CD14-positive monocyte (primary cell): ENCODE measurements around the gene EOMES. TPM values are rescaled to one million over a fixed set of nuclear protein-coding genes. Genes with fewer than 3 reads are reported as not detected.

ENCODE experiments used
- DNase-seq, 3 donors: peaks; one replicate each; pipeline ENCODE4 v3.0.0-alpha.2; 2011 to 2022
- H2AFZ ChIP-seq: 2 replicates; pipeline ENCODE4 v1.6.0; 2012; ENCODE audit warnings: mild to moderate bottlenecking, low read depth, low read length, inconsistent platforms; ENCODE audit not compliant: insufficient read depth, poor library complexity, severe bottlenecking
- H3K27ac ChIP-seq, 2 donors: 1 replicate in 1 of 2; 2 replicates in 1 of 2; pipeline ENCODE4 v1.5.1; 2012 to 2013; ENCODE audit warnings: low read length in 2 of 2, control low read depth in 1 of 2, inconsistent platforms in 1 of 2, low read depth in 1 of 2, mild to moderate bottlenecking in 1 of 2
- H3K27me3 ChIP-seq, 2 donors: one replicate each; pipeline versions ENCODE4 v1.6.0 to v1.6.1; 2011 to 2013; ENCODE audit warnings: low read length in 2 of 2; ENCODE audit not compliant: control insufficient read depth in 2 of 2, insufficient read depth in 2 of 2
- H3K36me3 ChIP-seq, 2 donors: replicated peaks in 1 of 2; 1 replicate in 1 of 2; 2 replicates in 1 of 2; pipeline versions ENCODE4 v1.5.1 to v1.6.1; 2012 to 2013; ENCODE audit warnings: low read length in 2 of 2, control low read depth in 1 of 2, inconsistent platforms in 1 of 2, mild to moderate bottlenecking in 1 of 2; ENCODE audit not compliant: insufficient read depth in 2 of 2, control insufficient read depth in 1 of 2
- H3K4me1 ChIP-seq, 2 donors: 1 replicate in 1 of 2; 2 replicates in 1 of 2; pipeline versions ENCODE4 v1.5.1 to v1.6.1; 2012 to 2013; ENCODE audit warnings: low read length in 2 of 2, control low read depth in 1 of 2, inconsistent platforms in 1 of 2, mild to moderate bottlenecking in 1 of 2, moderate library complexity in 1 of 2; ENCODE audit not compliant: insufficient read depth in 2 of 2, control insufficient read depth in 1 of 2
- H3K4me2 ChIP-seq: replicated peaks from 2 replicates; pipeline ENCODE3; 2012; ENCODE audit warnings: low read length, moderate library complexity, mild to moderate bottlenecking; ENCODE audit not compliant: poor library complexity, severe bottlenecking; ENCODE audit errors: extremely low read depth
- H3K4me3 ChIP-seq, 3 experiments: fragments of 200-600 bp in 1 of 3; sonication (generic) in 1 of 3; replicated peaks in 1 of 3; 1 replicate in 2 of 3; 2 replicates in 1 of 3; pipeline ENCODE4 v1.5.1; 2011 to 2013; ENCODE audit warnings: low read length in 3 of 3, mild to moderate bottlenecking in 3 of 3, control low read depth in 2 of 3, low read depth in 2 of 3, inconsistent platforms in 1 of 3, moderate library complexity in 1 of 3
- H3K79me2 ChIP-seq: 2 replicates; pipeline ENCODE4 v1.6.0; 2012; ENCODE audit warnings: mild to moderate bottlenecking, control low read depth, inconsistent platforms, low read length, moderate library complexity; ENCODE audit not compliant: insufficient read depth
- H3K9ac ChIP-seq: 2 replicates; pipeline ENCODE4 v1.6.0; 2017; ENCODE audit warnings: low read length, mild to moderate bottlenecking; ENCODE audit not compliant: insufficient read depth, poor library complexity, severe bottlenecking
- H3K9me3 ChIP-seq, 2 donors: replicated peaks in 1 of 2; 1 replicate in 1 of 2; 2 replicates in 1 of 2; pipeline versions ENCODE4 v1.5.1 to v1.6.1; 2012 to 2013; ENCODE audit warnings: low read length in 2 of 2, control low read depth in 1 of 2; ENCODE audit not compliant: control insufficient read depth in 1 of 2, insufficient read depth in 1 of 2
- H4K20me1 ChIP-seq: 2 replicates; pipeline ENCODE4 v1.6.0; 2012; ENCODE audit warnings: mild to moderate bottlenecking, low read length, control low read depth, moderate library complexity; ENCODE audit not compliant: insufficient read depth
- H3K27ac Mint-ChIP-seq, 7 donors: one replicate each; pipeline ENCODE4 v1.8.0; 2020; ENCODE audit warnings: mild to moderate bottlenecking in 7 of 7, mixed read lengths in 7 of 7, moderate library complexity in 6 of 7, inconsistent platforms in 2 of 7
- H3K27me3 Mint-ChIP-seq, 3 donors: one replicate each; pipeline ENCODE4 v1.8.0; 2021 to 2022; ENCODE audit warnings: low read depth in 3 of 3, mild to moderate bottlenecking in 3 of 3, mixed read lengths in 3 of 3, moderate library complexity in 3 of 3, inconsistent platforms in 1 of 3
- H3K36me3 Mint-ChIP-seq, 2 donors: one replicate each; pipeline ENCODE4 v1.8.0; 2020; ENCODE audit warnings: mixed read lengths in 2 of 2, inconsistent platforms in 1 of 2, mild to moderate bottlenecking in 1 of 2
- H3K4me1 Mint-ChIP-seq: one replicate; pipeline ENCODE4 v1.8.0; 2020; ENCODE audit warnings: mild to moderate bottlenecking, mixed read lengths
- H3K4me3 Mint-ChIP-seq, 2 donors: one replicate each; pipeline ENCODE4 v1.8.0; 2020; ENCODE audit warnings: mild to moderate bottlenecking in 2 of 2, mixed read lengths in 2 of 2, moderate library complexity in 1 of 2
- H3K9me3 Mint-ChIP-seq, 7 donors: one replicate each; pipeline ENCODE4 v1.8.0; 2020 to 2022; ENCODE audit warnings: mixed read lengths in 7 of 7, mild to moderate bottlenecking in 6 of 7, moderate library complexity in 6 of 7, inconsistent platforms in 2 of 7
- WGBS: methylation state at CpG from one replicate; pipeline ENCODE4 v1.1.5; 2013; ENCODE audit warnings: missing lambda C conversion rate; ENCODE audit not compliant: insufficient coverage; 5-methylcytosine and 5-hydroxymethylcytosine counted together
- intact Hi-C, 2 donors: fragments of 100-400 bp; cut with micrococcal nuclease; formaldehyde crosslinking; loops; one replicate each; pipeline versions ENCODE4 v1.15.0 to v1.15.1; 2023
- polyA plus RNA-seq, 3 donors: library from polyadenylated mRNA; depleted of rRNA in 1 of 3; unstranded in 2 of 3; stranded (reverse) in 1 of 3; fragments of 300-500 nt in 2 of 3; fragments of >200 nt in 1 of 3; fragmentation: Illumina TruSeq in 2 of 3; gene quantifications; 1 replicate in 2 of 3; 2 replicates in 1 of 3; pipeline ENCODE4 v1.2.3, GENCODE V29; 2012 to 2021
- TF ChIP-seq, protein P1 (sequence below): fragments of 200-600 bp; IDR thresholded peaks from one replicate; pipeline ENCODE4 v1.8.0; 2022; ENCODE audit warnings: antibody characterized with exemption, mild to moderate bottlenecking

EOMES gene
- polyA plus RNA-seq, 3 donors = 0.09 to 0.21 TPM; not detected in 1

DNA sequence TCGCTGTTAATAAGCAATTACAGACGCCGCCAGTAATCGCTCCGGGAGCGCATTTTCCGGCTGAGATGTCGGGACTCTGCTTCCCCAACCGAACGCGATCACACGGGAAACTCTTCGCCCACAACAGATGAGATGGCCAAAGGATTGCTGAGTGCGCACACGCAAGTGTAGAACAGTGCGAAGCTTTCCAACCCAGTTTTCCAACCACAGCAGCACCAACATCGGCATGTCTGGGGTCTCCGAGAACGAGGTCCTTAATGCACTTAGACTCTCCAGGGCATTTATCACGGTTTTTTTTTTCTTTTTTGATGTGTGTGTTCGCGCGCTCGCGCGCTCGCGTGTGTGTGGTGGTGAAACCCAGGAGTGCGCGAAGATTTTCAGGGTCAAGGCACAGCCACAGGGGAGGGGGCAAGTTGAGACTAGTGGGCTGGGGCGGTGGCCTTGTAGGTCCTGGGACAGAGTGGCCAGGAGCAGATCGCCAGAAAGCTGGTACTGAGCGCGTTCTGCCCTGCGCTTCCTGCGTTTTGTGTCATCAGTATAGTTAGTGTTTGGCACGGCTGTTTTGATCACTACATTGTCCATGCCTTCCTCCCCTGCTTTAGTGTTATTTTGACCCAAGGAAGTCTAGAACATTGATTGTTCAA lies 1.8 kb upstream of the EOMES start:
- Histone ChIP-seq H3K9me3 (peaks cover 0 to 44% of the 10 kb centered on the region in 2 donors), H3K27me3 (peaks cover 87 to 96% of the 10 kb centered on the region in 2 donors), H3K27ac (no peak overlapping the region), H4K20me1 (no peaks in the 10 kb centered on the region), H3K9ac (no peak overlapping the region), H3K36me3 (no peaks in the 10 kb centered on the region), H3K4me3 (peak overlapping the region in 1 of 3 experiments; percentile 28), H2AFZ (no peak overlapping the region), H3K79me2 (no peaks in the 10 kb centered on the region), H3K4me1 (peaks cover 13 to 29% of the 10 kb centered on the region in 2 donors), H3K4me2 (peak overlapping the region; percentile 22)
- H3K4me3 Mint-ChIP-seq = peak overlapping the region; percentile 38 to 89
- peaks cover 89 to 98% (median 91%) of the 10 kb centered on the region in 3 donors for H3K27me3 Mint-ChIP-seq
- H3K4me1 Mint-ChIP-seq = peaks cover 39% of the 10 kb centered on the region
- WGBS = 4% methylated on average over 19 of the region's 37 CpGs
- peaks cover 0 to 19% (median 6%) of the 10 kb centered on the region in 7 donors for H3K9me3 Mint-ChIP-seq
- no peak for DNase-seq
- intact Hi-C loops = no loop called here
- no peaks in the 10 kb centered on the region for H3K36me3 Mint-ChIP-seq
- TF ChIP-seq, protein P1, sequence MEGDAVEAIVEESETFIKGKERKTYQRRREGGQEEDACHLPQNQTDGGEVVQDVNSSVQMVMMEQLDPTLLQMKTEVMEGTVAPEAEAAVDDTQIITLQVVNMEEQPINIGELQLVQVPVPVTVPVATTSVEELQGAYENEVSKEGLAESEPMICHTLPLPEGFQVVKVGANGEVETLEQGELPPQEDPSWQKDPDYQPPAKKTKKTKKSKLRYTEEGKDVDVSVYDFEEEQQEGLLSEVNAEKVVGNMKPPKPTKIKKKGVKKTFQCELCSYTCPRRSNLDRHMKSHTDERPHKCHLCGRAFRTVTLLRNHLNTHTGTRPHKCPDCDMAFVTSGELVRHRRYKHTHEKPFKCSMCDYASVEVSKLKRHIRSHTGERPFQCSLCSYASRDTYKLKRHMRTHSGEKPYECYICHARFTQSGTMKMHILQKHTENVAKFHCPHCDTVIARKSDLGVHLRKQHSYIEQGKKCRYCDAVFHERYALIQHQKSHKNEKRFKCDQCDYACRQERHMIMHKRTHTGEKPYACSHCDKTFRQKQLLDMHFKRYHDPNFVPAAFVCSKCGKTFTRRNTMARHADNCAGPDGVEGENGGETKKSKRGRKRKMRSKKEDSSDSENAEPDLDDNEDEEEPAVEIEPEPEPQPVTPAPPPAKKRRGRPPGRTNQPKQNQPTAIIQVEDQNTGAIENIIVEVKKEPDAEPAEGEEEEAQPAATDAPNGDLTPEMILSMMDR = no peak
- no peak overlapping the region for H3K27ac Mint-ChIP-seq

GRCh38 chr3:27723456-27723814 lies 1.3 kb upstream of the EOMES start:
- no peaks in the 10 kb centered on the region for H4K20me1 ChIP-seq
- peak overlapping the region in 1 of 3 experiments; percentile 28 for H3K4me3 ChIP-seq
- peak overlapping the region; percentile 22 for H3K4me2 ChIP-seq
- peaks cover 87 to 96% of the 10 kb centered on the region in 2 donors for H3K27me3 ChIP-seq
- H3K27ac Mint-ChIP-seq = no peak overlapping the region
- H3K27me3 Mint-ChIP-seq = peaks cover 89 to 98% (median 91%) of the 10 kb centered on the region in 3 donors
- no peak overlapping the region for H3K9ac ChIP-seq
- no peaks in the 10 kb centered on the region for H3K36me3 ChIP-seq
- no peak for DNase-seq
- under 1% methylated on average over 12 of the region's 15 CpGs for WGBS
- peak overlapping the region; percentile 37 to 89 for H3K4me3 Mint-ChIP-seq
- H3K27ac ChIP-seq = no peak overlapping the region
- peaks cover 34% of the 10 kb centered on the region for H3K4me1 Mint-ChIP-seq
- H3K4me1 ChIP-seq = peaks cover 13 to 29% of the 10 kb centered on the region in 2 donors
- H2AFZ ChIP-seq = no peak overlapping the region
- H3K9me3 ChIP-seq = peaks cover 0 to 39% of the 10 kb centered on the region in 2 donors
- H3K36me3 Mint-ChIP-seq = no peaks in the 10 kb centered on the region
- TF ChIP-seq, protein P1 = no peak
- H3K79me2 ChIP-seq = no peaks in the 10 kb centered on the region
- H3K9me3 Mint-ChIP-seq = peaks cover 0 to 16% (median 6%) of the 10 kb centered on the region in 7 donors
- intact Hi-C loops = no loop called here
